ENCODE results near the gene CDKN2AIP. TPM values are rescaled to one million over a fixed set of nuclear protein-coding genes. Genes with fewer than 3 reads are reported as not detected.
"Not testable (repeated sequence)": the region's sequence is repeated elsewhere in the genome, so short reads cannot be mapped to it uniquely, and the experiment has no call there.

Gene CDKN2AIP
- total RNA-seq, 1 experiment from 2014 or later: 15.9 TPM

- no peak for DNase-seq (ENCODE audit: low read depth)
These were observed 4.0 kb downstream of the CDKN2AIP start for GRCh38 chr4:183448436-183448835.

- no peak for DNase-seq (ENCODE audit: low read depth)
These were observed 4.9 kb downstream of the CDKN2AIP start for GRCh38 chr4:183449193-183449882.

- DNase-seq (ENCODE audit: low read depth): no peak
These were observed 5.7 kb downstream of the CDKN2AIP start for GRCh38 chr4:183450108-183450507.

GRCh38 chr4:183455431-183456195 is 11.2 kb downstream of the CDKN2AIP start:
- no peak for DNase-seq (ENCODE audit: low read depth)

GRCh38 chr4:183458005-183458404 is 13.6 kb downstream of the CDKN2AIP start:
- no peak for DNase-seq (ENCODE audit: low read depth)

GRCh38 chr4:183463903-183464619 is 19.6 kb downstream of the CDKN2AIP start:
- DNase-seq (ENCODE audit: low read depth): not testable (repeated sequence)

GRCh38 chr4:183465879-183466278 is 21.4 kb downstream of the CDKN2AIP start:
- DNase-seq (ENCODE audit: low read depth): not testable (repeated sequence)

GRCh38 chr4:183467246-183467645 is 22.8 kb downstream of the CDKN2AIP start:
- DNase-seq (ENCODE audit: low read depth): no peak

GRCh38 chr4:183468210-183469095 is 24.0 kb downstream of the CDKN2AIP start:
- DNase-seq (ENCODE audit: low read depth): no peak

GRCh38 chr4:183469285-183469684 is 24.8 kb downstream of the CDKN2AIP start:
- DNase-seq (ENCODE audit: low read depth): no peak

GRCh38 chr4:183469936-183470335 is 25.5 kb downstream of the CDKN2AIP start:
- DNase-seq (ENCODE audit: low read depth): no peak

- DNase-seq (ENCODE audit: low read depth): no peak
These were observed 26.4 kb downstream of the CDKN2AIP start for GRCh38 chr4:183470821-183471220.

- DNase-seq (ENCODE audit: low read depth): peak; percentile 49
These were observed 27.7 kb downstream of the CDKN2AIP start for GRCh38 chr4:183471946-183472708.

GRCh38 chr4:183478123-183478522 is 33.7 kb downstream of the CDKN2AIP start:
- DNase-seq (ENCODE audit: low read depth): no peak

GRCh38 chr4:183478926-183479325 is 34.5 kb downstream of the CDKN2AIP start:
- no peak for DNase-seq (ENCODE audit: low read depth)

GRCh38 chr4:183482515-183483095 is 38.2 kb downstream of the CDKN2AIP start:
- DNase-seq (ENCODE audit: low read depth): not testable (repeated sequence)

GRCh38 chr4:183483997-183484396 is 39.6 kb downstream of the CDKN2AIP start:
- no peak for DNase-seq (ENCODE audit: low read depth)

GRCh38 chr4:183485411-183486160 is 41.1 kb downstream of the CDKN2AIP start:
- peak; percentile 58 for DNase-seq (ENCODE audit: low read depth)

GRCh38 chr4:183492791-183493222 is 48.4 kb downstream of the CDKN2AIP start:
- DNase-seq (ENCODE audit: low read depth): peak; percentile 60
